ENCODE results near the gene VAV3. TPM values are rescaled to one million over a fixed set of nuclear protein-coding genes. Genes with fewer than 3 reads are reported as not detected.

VAV3 gene
- polyA plus RNA-seq, 3 donors: 5.4 to 9.2 (median 9.0) TPM

GRCh38 chr1:107683683-107684082, 281.3 kb downstream of the VAV3 start:
- Histone ChIP-seq H3K79me2 (ENCODE audit: insufficient read depth, low read length) (no peaks in the 10 kb centered on the region), H3K27ac (ENCODE audit: low read depth in 1 of 2, low read length in 2 of 2) (no peak overlapping the region), H3K4me2 (replicated peaks; ENCODE audit: extremely low read depth, low read length, poor library complexity, severe bottlenecking) (no peak overlapping the region), H3K4me1 (ENCODE audit: control insufficient read depth in 1 of 2, insufficient read depth in 2 of 2, low read length in 2 of 2) (no peaks in the 10 kb centered on the region), H4K20me1 (ENCODE audit: insufficient read depth, low read length) (no peaks in the 10 kb centered on the region), H3K9ac (ENCODE audit: insufficient read depth, low read length, poor library complexity, severe bottlenecking) (no peak overlapping the region), H2AFZ (ENCODE audit: insufficient read depth, low read depth, low read length, poor library complexity, severe bottlenecking) (no peak overlapping the region), H3K4me3 (replicated peaks in 1 of 3; ENCODE audit: low read depth in 2 of 3, low read length in 3 of 3) (no peak overlapping the region), H3K36me3 (replicated peaks in 1 of 2; ENCODE audit: control insufficient read depth in 1 of 2, insufficient read depth in 2 of 2, low read length in 2 of 2) (peaks cover 3 to 10% of the 10 kb centered on the region in 2 donors), H3K27me3 (ENCODE audit: control insufficient read depth in 2 of 2, insufficient read depth in 2 of 2, low read length in 2 of 2) (no peaks in the 10 kb centered on the region), H3K9me3 (replicated peaks in 1 of 2; ENCODE audit: control insufficient read depth in 1 of 2, insufficient read depth in 1 of 2, low read length in 2 of 2) (no peaks in the 10 kb centered on the region)
- Mint-ChIP-seq H3K4me1 (no peaks in the 10 kb centered on the region), H3K9me3 (no peaks in the 10 kb centered on the region), H3K27me3 (ENCODE audit: low read depth in 3 of 3) (no peaks in the 10 kb centered on the region), H3K27ac (no peak overlapping the region), H3K4me3 (no peak overlapping the region), H3K36me3 (peaks cover 15 to 25% of the 10 kb centered on the region in 2 donors)
- 100% methylated on average over 1 of the region's 2 CpGs for WGBS (ENCODE audit: insufficient coverage)
- TF ChIP-seq, protein P1, sequence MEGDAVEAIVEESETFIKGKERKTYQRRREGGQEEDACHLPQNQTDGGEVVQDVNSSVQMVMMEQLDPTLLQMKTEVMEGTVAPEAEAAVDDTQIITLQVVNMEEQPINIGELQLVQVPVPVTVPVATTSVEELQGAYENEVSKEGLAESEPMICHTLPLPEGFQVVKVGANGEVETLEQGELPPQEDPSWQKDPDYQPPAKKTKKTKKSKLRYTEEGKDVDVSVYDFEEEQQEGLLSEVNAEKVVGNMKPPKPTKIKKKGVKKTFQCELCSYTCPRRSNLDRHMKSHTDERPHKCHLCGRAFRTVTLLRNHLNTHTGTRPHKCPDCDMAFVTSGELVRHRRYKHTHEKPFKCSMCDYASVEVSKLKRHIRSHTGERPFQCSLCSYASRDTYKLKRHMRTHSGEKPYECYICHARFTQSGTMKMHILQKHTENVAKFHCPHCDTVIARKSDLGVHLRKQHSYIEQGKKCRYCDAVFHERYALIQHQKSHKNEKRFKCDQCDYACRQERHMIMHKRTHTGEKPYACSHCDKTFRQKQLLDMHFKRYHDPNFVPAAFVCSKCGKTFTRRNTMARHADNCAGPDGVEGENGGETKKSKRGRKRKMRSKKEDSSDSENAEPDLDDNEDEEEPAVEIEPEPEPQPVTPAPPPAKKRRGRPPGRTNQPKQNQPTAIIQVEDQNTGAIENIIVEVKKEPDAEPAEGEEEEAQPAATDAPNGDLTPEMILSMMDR (IDR thresholded peaks at IDR 0.05): no peak
- no peak for DNase-seq
- intact Hi-C loops (cut with micrococcal nuclease): no loop called here

- H3K9ac ChIP-seq (ENCODE audit: insufficient read depth, low read length, poor library complexity, severe bottlenecking): no peak overlapping the region
- DNase-seq: no peak
- H3K9me3 Mint-ChIP-seq: no peaks in the 10 kb centered on the region
- no peaks in the 10 kb centered on the region for H4K20me1 ChIP-seq (ENCODE audit: insufficient read depth, low read length)
- no peaks in the 10 kb centered on the region for H3K27me3 ChIP-seq (ENCODE audit: control insufficient read depth in 2 of 2, insufficient read depth in 2 of 2, low read length in 2 of 2)
- TF ChIP-seq, protein P1 (IDR thresholded peaks at IDR 0.05): no peak
- H3K36me3 ChIP-seq (replicated peaks in 1 of 2; ENCODE audit: control insufficient read depth in 1 of 2, insufficient read depth in 2 of 2, low read length in 2 of 2): peaks cover 3 to 10% of the 10 kb centered on the region in 2 donors
- no peak overlapping the region for H3K4me3 ChIP-seq (replicated peaks in 1 of 3; ENCODE audit: low read depth in 2 of 3, low read length in 3 of 3)
- no CpG with 5 or more reads among the region's 3 CpGs for WGBS (ENCODE audit: insufficient coverage)
- no peak overlapping the region for H3K4me3 Mint-ChIP-seq
- H3K27ac Mint-ChIP-seq: no peak overlapping the region
- no peaks in the 10 kb centered on the region for H3K4me1 Mint-ChIP-seq
- H3K36me3 Mint-ChIP-seq: peaks cover 13 to 23% of the 10 kb centered on the region in 2 donors
- no peaks in the 10 kb centered on the region for H3K9me3 ChIP-seq (replicated peaks in 1 of 2; ENCODE audit: control insufficient read depth in 1 of 2, insufficient read depth in 1 of 2, low read length in 2 of 2)
- intact Hi-C loops (cut with micrococcal nuclease): no loop called here
- no peaks in the 10 kb centered on the region for H3K4me1 ChIP-seq (ENCODE audit: control insufficient read depth in 1 of 2, insufficient read depth in 2 of 2, low read length in 2 of 2)
- no peaks in the 10 kb centered on the region for H3K79me2 ChIP-seq (ENCODE audit: insufficient read depth, low read length)
- no peak overlapping the region for H2AFZ ChIP-seq (ENCODE audit: insufficient read depth, low read depth, low read length, poor library complexity, severe bottlenecking)
- no peaks in the 10 kb centered on the region for H3K27me3 Mint-ChIP-seq (ENCODE audit: low read depth in 3 of 3)
- no peak overlapping the region for H3K4me2 ChIP-seq (replicated peaks; ENCODE audit: extremely low read depth, low read length, poor library complexity, severe bottlenecking)
- no peak overlapping the region for H3K27ac ChIP-seq (ENCODE audit: low read depth in 1 of 2, low read length in 2 of 2)
These were observed 281.8 kb downstream of the VAV3 start for GRCh38 chr1:107683191-107683657.

Measured in CD14-positive monocyte (primary cell).